Activated CD4-positive, alpha-beta T cell treated with anti-CD3 and anti-CD28 coated beads, Interleukin-2, amount 10 ng/mL, durations not matched to agents 24 days and 14 days (primary cell): ENCODE results near the gene TMEM201. TPM values are rescaled to one million over a fixed set of nuclear protein-coding genes. Genes with fewer than 3 reads are reported as not detected.
"Not testable (repeated sequence)": the region's sequence is repeated elsewhere in the genome, so short reads cannot be mapped to it uniquely, and the experiment has no call there.

ENCODE experiments used
- DNase-seq: peaks from one replicate; pipeline ENCODE4 v3.0.0; 2022
- H3K27ac Mint-ChIP-seq: one replicate; pipeline ENCODE4 v1.8.0; 2022; ENCODE audit warnings: mild to moderate bottlenecking, mixed read lengths
- H3K27me3 Mint-ChIP-seq: one replicate; pipeline ENCODE4 v1.8.0; 2022; ENCODE audit warnings: mixed read lengths
- H3K36me3 Mint-ChIP-seq: one replicate; pipeline ENCODE4 v1.8.0; 2022; ENCODE audit warnings: low read depth, mild to moderate bottlenecking, mixed read lengths
- H3K4me1 Mint-ChIP-seq: one replicate; pipeline ENCODE4 v1.8.0; 2021; ENCODE audit warnings: mixed read lengths
- H3K4me3 Mint-ChIP-seq: one replicate; pipeline ENCODE4 v1.8.0; 2022; ENCODE audit warnings: mild to moderate bottlenecking, moderate library complexity, mixed read lengths
- H3K9me3 Mint-ChIP-seq: one replicate; pipeline ENCODE4 v1.8.0; 2021; ENCODE audit warnings: mixed read lengths
- intact Hi-C: fragments of 100-400 bp; cut with micrococcal nuclease; formaldehyde crosslinking; loops from one replicate; pipeline ENCODE4 v1.15.1; 2023
- total RNA-seq: library from RNA; stranded (reverse); gene quantifications from 2 replicates; pipeline ENCODE4 v1.2.3, GENCODE V29; 2022

Gene TMEM201
- total RNA-seq, 1 donor from 2014 or later = 37.3 TPM

DNA sequence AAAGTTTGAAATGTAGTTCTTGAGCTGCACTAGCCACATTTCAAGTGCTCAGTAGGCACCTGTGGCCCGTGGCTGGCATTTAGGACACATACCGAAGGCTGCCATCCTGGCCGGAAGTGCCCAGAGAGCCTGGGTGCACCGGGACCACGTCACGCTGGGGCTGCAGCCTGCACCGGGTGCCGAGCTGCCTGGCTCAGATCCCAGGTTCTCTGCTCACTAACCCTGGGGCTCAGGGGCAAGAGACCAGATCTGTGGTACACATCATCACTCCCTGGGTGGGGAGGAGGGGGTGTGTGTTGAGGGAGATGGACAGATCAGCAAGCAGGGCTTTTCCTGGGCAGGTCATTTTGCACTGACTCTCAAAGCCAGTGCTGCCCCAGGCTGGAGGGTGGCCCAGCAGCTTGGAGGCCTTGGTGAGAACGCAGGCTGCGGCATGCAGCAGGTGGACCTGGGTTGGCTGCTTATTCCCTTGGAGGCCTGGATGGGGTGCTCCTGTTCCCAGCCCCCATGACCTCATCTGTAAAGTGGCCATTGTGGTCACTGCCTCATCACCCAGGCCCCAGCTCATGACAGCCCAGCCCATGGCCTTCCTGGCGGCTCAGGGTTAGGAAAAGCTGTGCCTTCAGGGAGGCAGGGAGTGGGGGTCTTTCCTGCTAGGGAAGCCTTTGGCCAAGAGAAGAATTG, 23.6 kb downstream of the TMEM201 start:
- H3K4me1 Mint-ChIP-seq = no peaks in the 10 kb centered on the region
- H3K36me3 Mint-ChIP-seq = peaks cover 5% of the 10 kb centered on the region
- no peaks in the 10 kb centered on the region for H3K9me3 Mint-ChIP-seq
- no peak overlapping the region for H3K4me3 Mint-ChIP-seq
- intact Hi-C loops = no loop called here
- H3K27me3 Mint-ChIP-seq = no peaks in the 10 kb centered on the region
- DNase-seq = no peak
- no peak overlapping the region for H3K27ac Mint-ChIP-seq

DNA sequence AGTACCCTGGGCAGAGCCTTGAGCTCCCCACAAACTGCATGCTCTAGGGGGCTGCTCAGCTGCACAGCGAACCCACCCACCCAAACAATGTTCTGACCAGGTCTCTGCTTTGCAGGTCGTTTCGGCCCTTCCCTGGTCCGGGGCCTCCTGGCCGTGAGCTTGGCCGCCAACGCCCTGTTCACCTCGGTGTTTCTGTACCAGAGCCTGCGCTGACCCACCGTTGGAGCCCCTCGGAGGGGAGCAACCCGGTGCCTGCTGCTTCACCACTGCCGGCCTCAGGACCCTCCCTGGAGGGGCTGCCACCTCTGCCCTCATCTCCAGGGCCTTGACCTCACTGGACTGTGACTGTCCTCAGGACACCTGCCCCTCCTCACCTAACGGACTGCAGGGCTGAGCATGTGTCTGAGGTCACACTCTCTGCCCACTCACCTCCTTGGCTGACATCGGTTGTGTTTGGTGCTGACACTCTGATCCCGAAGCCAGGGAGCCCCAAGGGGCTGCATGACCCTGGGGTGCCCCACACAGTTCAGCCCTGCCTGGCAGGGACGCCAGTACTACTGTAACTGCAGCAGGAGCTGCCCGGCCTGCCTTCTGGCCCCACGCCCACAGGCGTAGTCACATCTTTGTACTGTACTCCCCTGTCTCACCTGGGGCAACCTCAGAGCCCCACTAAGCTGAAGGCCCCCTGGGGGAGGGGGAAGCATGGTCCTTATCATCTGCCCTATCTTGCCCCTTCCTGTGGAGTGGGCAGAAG, 24.3 kb downstream of the TMEM201 start:
- no peak overlapping the region for H3K4me3 Mint-ChIP-seq
- H3K27ac Mint-ChIP-seq = no peak overlapping the region
- no peaks in the 10 kb centered on the region for H3K9me3 Mint-ChIP-seq
- no peaks in the 10 kb centered on the region for H3K27me3 Mint-ChIP-seq
- intact Hi-C loops = no loop called here
- H3K36me3 Mint-ChIP-seq = peaks cover 5% of the 10 kb centered on the region
- DNase-seq = no peak
- H3K4me1 Mint-ChIP-seq = no peaks in the 10 kb centered on the region

DNA sequence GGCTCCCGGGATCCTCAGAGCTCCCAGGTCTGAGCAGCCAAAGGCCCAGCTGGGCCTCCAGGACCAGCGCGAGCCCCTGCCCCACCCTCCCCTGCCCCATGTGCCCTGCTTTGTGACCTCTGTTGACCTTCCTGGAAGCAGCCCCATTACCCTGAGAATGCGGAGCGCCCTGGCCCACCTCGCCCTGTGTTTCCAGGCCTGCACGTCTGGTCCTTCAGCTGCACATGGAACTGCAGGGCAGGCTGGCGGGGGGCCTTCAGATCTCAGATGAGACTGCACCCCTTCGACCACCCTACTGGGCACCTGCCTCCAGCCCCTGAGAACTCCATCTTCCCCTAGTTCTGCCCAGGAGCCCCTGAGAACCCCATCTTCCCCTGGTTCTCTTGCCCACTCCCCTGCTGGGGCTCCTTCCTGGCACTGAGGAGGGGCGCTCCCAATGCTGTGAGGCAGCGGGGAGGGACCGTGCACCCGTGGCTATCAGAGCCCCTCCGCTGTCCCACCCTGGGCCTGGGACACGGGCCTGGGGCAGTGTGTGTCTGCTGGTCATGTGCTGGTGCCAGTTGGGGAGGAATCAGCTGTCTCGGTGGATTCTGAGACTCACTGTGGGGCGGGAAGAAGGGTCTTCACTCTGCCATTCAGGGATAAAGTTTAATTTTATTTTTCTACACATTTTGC, 25.1 kb downstream of the TMEM201 start:
- no peaks in the 10 kb centered on the region for H3K9me3 Mint-ChIP-seq
- intact Hi-C loops = no loop called here
- no peak overlapping the region for H3K4me3 Mint-ChIP-seq
- H3K27me3 Mint-ChIP-seq = no peaks in the 10 kb centered on the region
- peaks cover 5% of the 10 kb centered on the region for H3K36me3 Mint-ChIP-seq
- H3K27ac Mint-ChIP-seq = no peak overlapping the region
- H3K4me1 Mint-ChIP-seq = no peaks in the 10 kb centered on the region
- DNase-seq = no peak

GRCh38 chr1:9615316-9616063, 26.8 kb downstream of the TMEM201 start:
- H3K36me3 Mint-ChIP-seq = peaks cover 5% of the 10 kb centered on the region
- H3K27ac Mint-ChIP-seq = no peak overlapping the region
- intact Hi-C loops = no loop called here
- H3K4me1 Mint-ChIP-seq = no peaks in the 10 kb centered on the region
- H3K27me3 Mint-ChIP-seq = peaks cover 1% of the 10 kb centered on the region
- peak; percentile 90 for DNase-seq
- H3K4me3 Mint-ChIP-seq = no peak overlapping the region
- no peaks in the 10 kb centered on the region for H3K9me3 Mint-ChIP-seq

DNA sequence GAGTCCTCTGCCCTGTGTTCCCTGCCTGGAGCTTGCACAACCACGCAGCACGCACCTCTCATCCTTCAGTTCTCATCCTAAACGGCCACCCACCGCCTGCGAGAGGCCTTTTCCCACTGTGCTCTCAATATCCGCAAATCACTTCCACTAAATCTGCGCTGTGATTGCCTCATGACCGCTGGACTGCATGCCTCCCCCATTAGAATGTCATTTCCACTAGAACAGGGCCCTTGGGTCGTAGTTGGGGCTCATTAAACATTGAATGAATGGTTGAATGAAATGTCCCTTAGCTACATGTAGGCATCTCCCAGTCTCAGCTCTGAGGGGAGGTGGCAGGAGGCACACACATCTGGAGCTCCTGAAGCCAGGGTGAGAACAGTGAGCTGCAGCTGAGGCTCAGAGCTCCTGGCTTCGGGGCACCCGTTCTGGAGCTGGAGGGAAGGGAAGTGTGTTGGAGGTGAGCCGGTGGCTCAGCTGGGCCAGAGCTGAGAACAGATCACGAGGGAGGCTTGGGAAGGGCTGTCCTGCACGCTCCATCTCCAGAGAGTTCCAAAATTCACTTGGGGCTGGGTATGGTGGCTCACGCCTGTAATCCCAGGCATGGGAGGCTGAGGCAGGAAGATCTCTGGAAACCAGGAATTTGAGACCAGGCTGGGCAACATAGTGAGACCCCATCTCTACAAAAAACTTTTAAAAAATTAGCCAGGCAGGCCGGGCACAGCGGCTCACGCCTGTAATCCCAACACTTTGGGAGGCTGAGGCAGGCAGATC, 30.4 kb downstream of the TMEM201 start:
- intact Hi-C loops = no loop called here
- DNase-seq = no peak
- Mint-ChIP-seq H3K9me3 (no peaks in the 10 kb centered on the region), H3K4me3 (no peak overlapping the region), H3K4me1 (no peaks in the 10 kb centered on the region), H3K27ac (no peak overlapping the region), H3K27me3 (peaks cover 6% of the 10 kb centered on the region), H3K36me3 (no peaks in the 10 kb centered on the region)

DNA sequence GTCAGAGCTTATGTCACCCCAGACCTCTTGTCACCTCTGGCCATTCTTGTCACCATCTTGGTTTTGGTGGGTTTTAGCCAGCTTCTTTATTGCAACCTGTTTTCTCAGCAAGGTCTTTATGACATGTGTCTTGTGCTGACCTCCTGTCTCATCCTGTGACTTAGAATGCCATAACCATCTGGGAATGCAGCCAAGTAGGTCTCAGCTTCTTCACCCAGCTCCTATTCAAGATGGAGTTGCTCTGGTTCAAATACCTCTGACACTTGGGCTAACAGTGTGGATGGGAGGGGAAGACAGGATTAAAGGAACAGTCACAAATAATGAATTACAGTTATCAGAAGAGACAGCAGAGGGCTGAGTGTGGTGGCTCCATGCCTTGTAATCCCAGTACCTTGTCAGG, 32.3 kb downstream of the TMEM201 start:
- H3K27ac Mint-ChIP-seq = no peak overlapping the region
- no peak for DNase-seq
- no peak overlapping the region for H3K4me3 Mint-ChIP-seq
- H3K4me1 Mint-ChIP-seq = peaks cover 5% of the 10 kb centered on the region
- H3K27me3 Mint-ChIP-seq = peaks cover 9% of the 10 kb centered on the region
- no peaks in the 10 kb centered on the region for H3K9me3 Mint-ChIP-seq
- intact Hi-C loops = no loop called here
- H3K36me3 Mint-ChIP-seq = no peaks in the 10 kb centered on the region

DNA sequence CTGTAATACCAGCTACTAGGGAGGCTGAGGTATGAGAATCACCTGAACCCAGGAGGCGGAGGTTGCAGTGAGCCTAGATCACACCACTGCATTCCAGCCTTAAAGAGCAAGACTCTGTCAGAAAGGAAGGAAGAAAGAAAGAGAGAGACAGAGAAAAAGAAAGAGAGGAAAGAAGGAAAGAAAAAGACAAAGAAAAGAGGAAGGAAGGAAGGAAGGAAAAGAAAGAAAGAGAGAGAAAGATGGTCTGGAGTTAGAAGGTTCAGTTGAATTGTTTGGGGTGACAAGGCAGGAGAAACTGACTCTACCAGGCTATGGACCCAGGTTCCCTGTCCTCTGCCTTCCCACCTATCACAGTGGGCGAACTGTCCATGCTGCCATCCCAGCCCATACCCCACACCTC, 35.4 kb downstream of the TMEM201 start:
- H3K9me3 Mint-ChIP-seq = no peaks in the 10 kb centered on the region
- H3K4me3 Mint-ChIP-seq = no peak overlapping the region
- H3K36me3 Mint-ChIP-seq = no peaks in the 10 kb centered on the region
- H3K27me3 Mint-ChIP-seq = peaks cover 7% of the 10 kb centered on the region
- H3K27ac Mint-ChIP-seq = no peak overlapping the region
- no peak for DNase-seq
- intact Hi-C loops = no loop called here
- H3K4me1 Mint-ChIP-seq = peaks cover 27% of the 10 kb centered on the region

GRCh38 chr1:9625030-9625429, 36.3 kb downstream of the TMEM201 start:
- intact Hi-C loops = loop anchor here (5.0 kb wide), 1 partner anchor 157 kb away; no protein-coding TSS in a partner anchor
- not testable (repeated sequence) for H3K27ac Mint-ChIP-seq, DNase-seq, H3K27me3 Mint-ChIP-seq, H3K4me3 Mint-ChIP-seq, H3K9me3 Mint-ChIP-seq, H3K36me3 Mint-ChIP-seq
- peaks cover 30% of the 10 kb centered on the region for H3K4me1 Mint-ChIP-seq

GRCh38 chr1:9626201-9626608, 37.5 kb downstream of the TMEM201 start:
- Mint-ChIP-seq H3K27ac (peak overlapping the region; percentile 65), H3K27me3 (peaks cover 7% of the 10 kb centered on the region), H3K4me1 (peaks cover 33% of the 10 kb centered on the region), H3K9me3 (no peaks in the 10 kb centered on the region), H3K36me3 (peaks cover 14% of the 10 kb centered on the region), H3K4me3 (peak overlapping the region; percentile 80)
- peak; percentile 83 for DNase-seq
- intact Hi-C loops = loop anchor here (2.0 to 5.0 kb wide), 3 partner anchors 61 to 407 kb away; partner anchors contain the start of gene UBE4B

DNA sequence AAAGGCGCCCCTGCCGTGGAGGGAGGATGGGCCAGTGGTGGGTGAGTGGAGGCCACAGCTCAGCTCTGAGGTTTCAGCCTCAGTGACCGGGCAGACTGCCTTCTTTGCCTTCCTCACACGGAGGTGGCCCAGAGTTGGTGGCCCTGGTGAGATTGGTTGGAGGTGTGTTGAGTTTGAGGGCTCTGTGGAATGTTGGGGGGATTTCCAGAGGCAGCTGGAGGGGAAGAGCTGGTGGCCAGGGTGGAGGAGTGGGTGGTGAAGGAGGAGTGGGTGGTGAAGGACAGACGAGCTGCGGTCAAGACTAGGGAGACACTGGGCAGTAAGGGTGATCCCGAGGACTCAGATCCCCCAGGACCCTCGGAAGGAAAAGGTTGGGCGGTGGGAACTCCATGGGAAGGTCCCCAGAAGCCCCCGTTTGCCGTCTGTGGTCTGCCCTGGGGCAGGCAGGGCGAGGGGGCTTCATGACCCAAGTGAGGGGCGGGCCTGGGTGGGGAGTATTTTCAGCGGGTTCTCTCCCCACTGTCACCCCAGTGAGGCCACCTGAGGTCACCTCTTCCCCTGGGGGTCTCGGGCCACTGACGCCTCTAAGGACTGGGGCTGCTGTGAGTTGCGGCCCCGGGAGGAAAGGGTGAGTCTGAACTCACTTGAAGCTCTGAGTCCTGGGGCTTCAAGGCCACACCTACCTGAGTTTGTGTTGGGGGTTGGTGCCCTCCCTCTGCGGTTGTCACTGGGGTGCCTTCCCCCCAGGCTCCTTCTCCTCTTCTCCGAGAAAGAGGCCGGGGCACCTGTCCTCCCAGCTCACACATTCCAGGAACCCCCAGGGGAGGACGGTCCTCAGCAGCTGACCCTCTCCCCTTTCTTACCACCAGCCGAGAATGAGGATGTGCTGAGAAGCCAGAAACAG, 40.1 kb downstream of the TMEM201 start:
- H3K27ac Mint-ChIP-seq = peak overlapping the region; percentile 93
- H3K27me3 Mint-ChIP-seq = peaks cover 5% of the 10 kb centered on the region
- no peaks in the 10 kb centered on the region for H3K9me3 Mint-ChIP-seq
- peaks cover 37% of the 10 kb centered on the region for H3K36me3 Mint-ChIP-seq
- H3K4me3 Mint-ChIP-seq = peak overlapping the region; percentile 95
- intact Hi-C loops = loop anchor here (1.0 to 5.0 kb wide), 5 partner anchors 25 to 194 kb away; partner anchors contain the start of gene CLSTN1
- H3K4me1 Mint-ChIP-seq = peaks cover 46% of the 10 kb centered on the region
- DNase-seq = peak; percentile 91

DNA sequence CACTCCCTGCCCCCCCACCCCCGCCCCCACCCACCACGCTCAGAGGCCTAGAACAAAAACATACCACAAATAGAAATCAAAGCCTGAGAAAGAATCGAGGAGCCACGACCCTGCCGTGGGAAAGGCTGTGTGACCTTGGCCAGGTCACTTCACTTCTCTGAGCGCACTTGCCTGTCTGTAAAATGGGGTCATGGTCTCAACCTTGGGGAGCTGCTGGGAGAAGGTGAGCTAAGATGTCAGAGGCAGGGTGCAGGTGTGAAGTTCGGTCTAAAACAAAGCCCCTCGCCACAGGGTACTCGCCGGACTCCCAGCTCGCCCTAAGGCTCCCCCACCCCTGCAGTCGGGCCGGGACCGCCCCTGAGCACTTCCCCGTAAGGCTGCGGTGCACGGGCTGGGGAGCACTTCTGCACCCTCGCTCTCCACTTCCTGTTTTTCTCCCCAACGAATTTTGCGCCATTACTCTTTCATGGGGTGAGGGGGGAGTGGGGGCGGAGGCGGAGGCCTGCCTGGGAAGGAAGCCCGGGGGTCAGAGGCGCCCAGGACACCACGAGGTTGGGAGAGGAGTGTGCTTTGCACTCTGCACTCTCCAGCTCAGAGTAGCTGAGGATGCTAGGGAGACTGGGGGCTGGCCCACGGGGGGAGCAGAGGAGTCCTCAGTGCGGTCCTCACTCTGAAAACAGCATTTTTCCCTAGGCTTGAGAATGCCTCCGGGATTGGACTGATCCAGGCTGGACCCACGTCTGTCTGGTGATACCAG, 40.9 kb downstream of the TMEM201 start:
- intact Hi-C loops = loop anchor here (1.0 to 5.0 kb wide), 6 partner anchors 24 to 193 kb away; partner anchors contain the start of gene CLSTN1
- H3K27ac Mint-ChIP-seq = peak overlapping the region; percentile 93
- H3K4me3 Mint-ChIP-seq = peak overlapping the region; percentile 95
- H3K4me1 Mint-ChIP-seq = peaks cover 52% of the 10 kb centered on the region
- no peaks in the 10 kb centered on the region for H3K27me3 Mint-ChIP-seq
- H3K9me3 Mint-ChIP-seq = no peaks in the 10 kb centered on the region
- peaks cover 44% of the 10 kb centered on the region for H3K36me3 Mint-ChIP-seq
- DNase-seq = peak; percentile 95
